ENCODE results near the gene ADARB2.
"Not testable (repeated sequence)": the region's sequence is repeated elsewhere in the genome, so short reads cannot be mapped to it uniquely, and the experiment has no call there.

Gene ADARB2

GRCh38 chr10:1232164-1232911 is 505.0 kb downstream of the ADARB2 start:
- no peak for DNase-seq

- DNase-seq, result no peak
Measured at GRCh38 chr10:1230592-1231275, 506.6 kb downstream of the ADARB2 start.

- no peak for DNase-seq
Measured at GRCh38 chr10:1230138-1230537, 507.2 kb downstream of the ADARB2 start.

GRCh38 chr10:1229574-1229973 is 507.8 kb downstream of the ADARB2 start:
- no peak for DNase-seq

GRCh38 chr10:1229116-1229515 is 508.2 kb downstream of the ADARB2 start:
- no peak for DNase-seq

GRCh38 chr10:1228467-1228975 is 508.8 kb downstream of the ADARB2 start:
- DNase-seq, result no peak

GRCh38 chr10:1227510-1228402 is 509.6 kb downstream of the ADARB2 start:
- DNase-seq, result no peak

GRCh38 chr10:1226907-1227306 is 510.4 kb downstream of the ADARB2 start:
- not testable (repeated sequence) for DNase-seq

GRCh38 chr10:1219874-1220273 is 517.5 kb downstream of the ADARB2 start:
- DNase-seq, result not testable (repeated sequence)

GRCh38 chr10:1217661-1218060 is 519.7 kb downstream of the ADARB2 start:
- DNase-seq, result no peak

GRCh38 chr10:1217237-1217587 is 520.1 kb downstream of the ADARB2 start:
- no peak for DNase-seq

- no peak for DNase-seq
Measured at GRCh38 chr10:1216574-1217236, 520.6 kb downstream of the ADARB2 start.

GRCh38 chr10:1215862-1216573 is 521.3 kb downstream of the ADARB2 start:
- no peak for DNase-seq

GRCh38 chr10:1214882-1215540 is 522.3 kb downstream of the ADARB2 start:
- DNase-seq, result no peak

- no peak for DNase-seq
Measured at GRCh38 chr10:1214071-1214675, 523.2 kb downstream of the ADARB2 start.

- no peak for DNase-seq
Measured at GRCh38 chr10:1213252-1214070, 523.9 kb downstream of the ADARB2 start.

- no peak for DNase-seq
Measured at GRCh38 chr10:1212571-1213141, 524.7 kb downstream of the ADARB2 start.

- no peak for DNase-seq
Measured at GRCh38 chr10:1211844-1212570, 525.3 kb downstream of the ADARB2 start.

GRCh38 chr10:1210667-1211066 is 526.7 kb downstream of the ADARB2 start:
- no peak for DNase-seq

All from suppressor macrophage treated with lipopolysaccharide for 1 hour (primary cell).